Keratinocyte (primary cell): Measurements from ENCODE around the gene STK16.

ENCODE experiments used
- EZH2 ChIP-seq: IDR thresholded peaks from one replicate; pipeline ENCODE4 v1.6.1; 2012; ENCODE audit warnings: inconsistent platforms, mild to moderate bottlenecking, low read length, moderate library complexity
- TF ChIP-seq, protein P1 (sequence below), 3 experiments: IDR thresholded peaks in 1 of 3; conservative IDR thresholded peaks in 1 of 3; optimal IDR thresholded peaks in 1 of 3; 2 replicates in 2 of 3; 3 replicates in 1 of 3; pipeline versions ENCODE3 to v1.5.1; 2011; ENCODE audit warnings: low read length in 3 of 3, mild to moderate bottlenecking in 3 of 3, moderate library complexity in 2 of 3, control low read depth in 1 of 3, inconsistent platforms in 1 of 3; ENCODE audit not compliant: insufficient read depth in 2 of 3; ENCODE audit errors: extremely low read depth in 1 of 3

- TF ChIP-seq, protein P1, sequence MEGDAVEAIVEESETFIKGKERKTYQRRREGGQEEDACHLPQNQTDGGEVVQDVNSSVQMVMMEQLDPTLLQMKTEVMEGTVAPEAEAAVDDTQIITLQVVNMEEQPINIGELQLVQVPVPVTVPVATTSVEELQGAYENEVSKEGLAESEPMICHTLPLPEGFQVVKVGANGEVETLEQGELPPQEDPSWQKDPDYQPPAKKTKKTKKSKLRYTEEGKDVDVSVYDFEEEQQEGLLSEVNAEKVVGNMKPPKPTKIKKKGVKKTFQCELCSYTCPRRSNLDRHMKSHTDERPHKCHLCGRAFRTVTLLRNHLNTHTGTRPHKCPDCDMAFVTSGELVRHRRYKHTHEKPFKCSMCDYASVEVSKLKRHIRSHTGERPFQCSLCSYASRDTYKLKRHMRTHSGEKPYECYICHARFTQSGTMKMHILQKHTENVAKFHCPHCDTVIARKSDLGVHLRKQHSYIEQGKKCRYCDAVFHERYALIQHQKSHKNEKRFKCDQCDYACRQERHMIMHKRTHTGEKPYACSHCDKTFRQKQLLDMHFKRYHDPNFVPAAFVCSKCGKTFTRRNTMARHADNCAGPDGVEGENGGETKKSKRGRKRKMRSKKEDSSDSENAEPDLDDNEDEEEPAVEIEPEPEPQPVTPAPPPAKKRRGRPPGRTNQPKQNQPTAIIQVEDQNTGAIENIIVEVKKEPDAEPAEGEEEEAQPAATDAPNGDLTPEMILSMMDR (optimal IDR thresholded peaks at IDR 0.05 in 1 of 3, IDR thresholded peaks at IDR 0.05 in 1 of 3, conservative IDR thresholded peaks at IDR 0.05 in 1 of 3; ENCODE audit: extremely low read depth in 1 of 3, insufficient read depth in 2 of 3, low read length in 3 of 3): no peak
- no peak for TF ChIP-seq EZH2
These were observed 38.0 kb upstream of the STK16 start for GRCh38 chr2:219207134-219207883.
